Astrocyte (in vitro differentiated cells and primary cell): ENCODE measurements around the gene WDR1.

Experiments used
- EZH2 ChIP-seq: IDR thresholded peaks from 2 replicates; pipeline ENCODE4 v1.6.1; 2012; ENCODE audit warnings: mild to moderate bottlenecking, low read length, inconsistent platforms; ENCODE audit not compliant: insufficient read depth
- TF ChIP-seq, protein P1 (sequence below): IDR thresholded peaks from 2 replicates; pipeline ENCODE4 v1.5.1; 2011; ENCODE audit warnings: low read depth, mild to moderate bottlenecking, inconsistent platforms, low read length, moderate library complexity; ENCODE audit not compliant: insufficient read depth

DNA sequence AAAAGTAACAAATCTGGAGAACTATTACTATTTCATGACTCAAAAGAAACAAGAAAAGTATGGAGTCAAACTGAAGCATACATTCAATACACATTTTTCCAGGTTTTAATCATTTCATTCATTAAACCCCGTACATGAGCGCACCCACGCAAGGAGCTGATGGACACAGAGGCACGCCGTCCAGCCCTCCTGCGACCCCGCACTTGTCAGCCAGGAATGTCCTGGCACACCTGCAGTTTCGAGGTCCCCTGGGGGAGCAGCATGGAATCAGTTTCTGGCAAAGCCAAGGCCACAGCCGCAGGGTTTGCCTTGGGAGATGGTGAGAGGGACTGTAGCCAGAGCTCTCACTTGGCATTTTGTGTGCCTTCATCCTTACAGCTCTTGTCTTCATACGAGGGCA, 82.5 kb downstream of the WDR1 start:
- TF ChIP-seq, protein P1, sequence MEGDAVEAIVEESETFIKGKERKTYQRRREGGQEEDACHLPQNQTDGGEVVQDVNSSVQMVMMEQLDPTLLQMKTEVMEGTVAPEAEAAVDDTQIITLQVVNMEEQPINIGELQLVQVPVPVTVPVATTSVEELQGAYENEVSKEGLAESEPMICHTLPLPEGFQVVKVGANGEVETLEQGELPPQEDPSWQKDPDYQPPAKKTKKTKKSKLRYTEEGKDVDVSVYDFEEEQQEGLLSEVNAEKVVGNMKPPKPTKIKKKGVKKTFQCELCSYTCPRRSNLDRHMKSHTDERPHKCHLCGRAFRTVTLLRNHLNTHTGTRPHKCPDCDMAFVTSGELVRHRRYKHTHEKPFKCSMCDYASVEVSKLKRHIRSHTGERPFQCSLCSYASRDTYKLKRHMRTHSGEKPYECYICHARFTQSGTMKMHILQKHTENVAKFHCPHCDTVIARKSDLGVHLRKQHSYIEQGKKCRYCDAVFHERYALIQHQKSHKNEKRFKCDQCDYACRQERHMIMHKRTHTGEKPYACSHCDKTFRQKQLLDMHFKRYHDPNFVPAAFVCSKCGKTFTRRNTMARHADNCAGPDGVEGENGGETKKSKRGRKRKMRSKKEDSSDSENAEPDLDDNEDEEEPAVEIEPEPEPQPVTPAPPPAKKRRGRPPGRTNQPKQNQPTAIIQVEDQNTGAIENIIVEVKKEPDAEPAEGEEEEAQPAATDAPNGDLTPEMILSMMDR = no peak
- TF ChIP-seq EZH2 = no peak
